Measurements from ENCODE around the gene CEBPG. TPM values are rescaled to one million over a fixed set of nuclear protein-coding genes. Genes with fewer than 3 reads are reported as not detected.

Gene CEBPG
- total RNA-seq, 3 donors from 2014 or later: 47.8 to 68.5 (median 58.2) TPM

- Histone ChIP-seq H3K9me3 (no peaks in the 10 kb centered on the region), H3K4me3 (no peak overlapping the region), H3K4me1 (ENCODE audit: low read depth) (peaks cover 17% of the 10 kb centered on the region), H3K36me3 (ENCODE audit: low read depth) (no peaks in the 10 kb centered on the region)
- peak in 2 of 3 donors; percentile 21 to 55 for DNase-seq
- no peak for ATAC-seq
- intact Hi-C loops (cut with DNase I, micrococcal nuclease): no loop called here
- TF ChIP-seq CTCF (IDR thresholded peaks at IDR 0.05): no peak
These were observed 23.4 kb downstream of the CEBPG start for GRCh38 chr19:33396701-33397535.

DNA sequence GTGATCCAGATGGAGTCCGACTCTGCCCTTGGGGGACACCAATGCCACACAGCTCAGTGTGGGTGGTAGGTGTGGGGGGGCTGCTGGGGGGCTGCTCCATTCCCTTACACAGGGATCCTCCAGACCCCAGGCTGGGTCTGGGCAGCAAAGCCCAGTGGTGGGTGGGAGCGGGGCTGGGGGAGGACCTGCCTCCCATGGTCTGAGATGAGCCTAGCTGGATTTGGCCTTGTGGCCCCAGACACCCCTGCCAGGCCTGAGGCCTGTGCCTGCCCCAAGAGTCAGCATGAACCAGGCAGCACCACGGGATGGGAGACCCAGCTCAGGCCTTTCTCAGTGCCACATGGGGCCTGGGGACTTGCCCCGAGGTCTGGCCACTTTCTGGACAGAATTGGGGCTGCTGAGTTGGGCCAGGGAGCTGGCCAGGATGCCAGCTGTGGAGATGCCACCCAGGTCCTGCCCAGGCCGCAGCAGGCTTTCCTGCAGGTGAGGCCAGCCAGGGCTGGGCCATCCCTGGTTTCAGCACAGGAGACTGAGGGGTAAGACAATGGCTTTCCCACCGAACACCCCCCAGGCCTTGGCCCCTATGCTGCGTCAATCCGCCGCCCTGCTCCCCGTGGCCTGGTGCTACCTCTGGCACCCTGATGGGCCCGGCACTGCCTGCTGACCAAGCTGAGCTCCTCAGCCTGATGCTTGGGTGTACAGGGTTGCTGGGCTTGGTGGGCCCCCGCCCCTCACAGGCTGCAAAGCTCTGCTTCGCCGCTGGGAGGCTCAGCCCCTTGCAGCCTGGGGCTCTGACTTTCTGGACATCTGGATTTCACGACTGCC is 24.2 kb downstream of the CEBPG start:
- H3K4me1 ChIP-seq (ENCODE audit: low read depth): peaks cover 9% of the 10 kb centered on the region
- DNase-seq: peak in 2 of 3 donors; percentile 15 to 41
- no peaks in the 10 kb centered on the region for H3K9me3 ChIP-seq
- no peak overlapping the region for H3K4me3 ChIP-seq
- intact Hi-C loops (cut with DNase I, micrococcal nuclease): no loop called here
- no peaks in the 10 kb centered on the region for H3K36me3 ChIP-seq (ENCODE audit: low read depth)
- no peak for TF ChIP-seq CTCF (IDR thresholded peaks at IDR 0.05)
- ATAC-seq: no peak

DNA sequence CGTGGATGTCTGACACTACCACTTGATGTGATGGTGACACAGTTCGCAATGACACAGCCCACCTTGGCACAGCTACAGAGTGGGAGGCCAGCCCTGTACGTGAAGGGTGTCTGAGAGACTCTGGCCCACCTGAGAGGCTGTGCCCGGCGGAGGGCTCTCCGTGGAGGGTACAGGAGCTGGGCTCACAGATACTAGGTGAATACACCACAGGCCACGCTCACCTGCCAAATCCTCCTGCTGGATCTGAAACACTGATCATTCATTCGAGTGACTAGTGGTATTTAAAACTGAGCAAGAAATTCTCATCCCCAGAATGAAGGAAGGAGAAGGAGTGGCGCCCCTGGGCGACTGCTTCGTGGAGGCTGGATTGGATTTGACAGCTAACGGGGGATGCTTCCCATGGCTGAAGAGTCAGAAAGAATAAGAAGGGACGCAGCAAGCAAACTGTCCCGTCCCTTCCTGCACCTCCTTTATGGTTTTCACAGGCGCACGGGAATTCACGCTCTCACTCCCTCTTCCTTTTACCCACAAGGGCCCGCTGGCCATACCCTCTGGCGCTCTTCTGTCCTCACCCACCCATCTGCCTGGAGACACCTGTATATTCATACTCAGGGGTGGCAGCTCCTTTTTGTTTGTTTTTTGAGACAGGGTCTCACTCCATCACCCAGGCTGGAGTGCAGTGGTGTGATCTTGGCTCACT is 25.0 kb downstream of the CEBPG start:
- DNase-seq: peak in 1 of 3 donors; percentile 16
- Histone ChIP-seq H3K9me3 (no peaks in the 10 kb centered on the region), H3K36me3 (ENCODE audit: low read depth) (no peaks in the 10 kb centered on the region), H3K4me1 (ENCODE audit: low read depth) (peaks cover 7% of the 10 kb centered on the region), H3K4me3 (no peak overlapping the region)
- intact Hi-C loops (cut with DNase I, micrococcal nuclease): no loop called here
- no peak for TF ChIP-seq CTCF (IDR thresholded peaks at IDR 0.05)
- ATAC-seq: no peak

DNA sequence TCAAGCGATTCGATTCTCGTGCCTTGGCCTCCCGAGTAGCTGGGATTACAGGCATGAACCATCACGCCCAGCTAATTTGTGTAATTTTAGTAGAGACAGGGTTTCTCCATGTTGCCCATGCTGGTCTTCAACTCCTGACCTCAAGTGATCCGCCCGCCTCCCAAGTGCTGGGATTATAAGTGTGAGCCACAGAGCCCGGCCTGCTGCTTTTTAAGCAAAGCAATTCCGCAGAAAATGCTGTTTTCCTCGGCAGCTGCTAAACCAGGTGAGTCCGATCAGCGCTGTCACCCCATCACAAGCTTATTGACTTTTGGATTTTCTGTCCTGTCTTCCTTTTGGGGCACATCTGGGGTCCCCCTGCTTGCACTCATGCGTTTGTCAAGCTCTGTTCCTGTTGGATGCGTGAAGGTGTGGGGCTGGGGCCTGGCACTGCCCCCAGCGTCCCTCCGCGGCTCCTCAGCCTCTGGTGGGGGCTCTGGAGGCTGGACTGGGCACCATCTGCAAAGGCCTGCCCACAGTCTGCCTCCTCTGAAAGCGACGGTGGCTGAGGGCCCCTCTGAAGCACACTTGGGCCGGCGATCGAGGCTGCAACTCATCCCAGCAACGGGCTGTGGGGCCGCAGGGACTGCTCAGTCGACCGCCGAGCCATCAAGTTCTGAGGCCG is 25.7 kb downstream of the CEBPG start:
- H3K4me1 ChIP-seq (ENCODE audit: low read depth): peaks cover 7% of the 10 kb centered on the region

More for the DNA sequence above, 25.7 kb downstream of the CEBPG start:
- TF ChIP-seq CTCF (IDR thresholded peaks at IDR 0.05): no peak
- intact Hi-C loops (cut with DNase I, micrococcal nuclease): no loop called here
- H3K36me3 ChIP-seq (ENCODE audit: low read depth): no peaks in the 10 kb centered on the region
- H3K4me3 ChIP-seq: no peak overlapping the region
- no peak for ATAC-seq
- H3K9me3 ChIP-seq: no peaks in the 10 kb centered on the region
- DNase-seq: peak in 1 of 3 donors; percentile 41

All from mucosa of descending colon (tissue), 3 donors.